DMS53 treated with DMSO at 0.1 percent for 48 hours (cell line): ENCODE data around the gene LSS.
"Not testable (repeated sequence)": the region's sequence is repeated elsewhere in the genome, so short reads cannot be mapped to it uniquely, and the experiment has no call there.

Source experiments
- DNase-seq: peaks from one replicate; lab custom pipeline; 2025; ENCODE audit not compliant: unreplicated experiment; lab: John Stamatoyannopoulos, UW

LSS gene

DNA sequence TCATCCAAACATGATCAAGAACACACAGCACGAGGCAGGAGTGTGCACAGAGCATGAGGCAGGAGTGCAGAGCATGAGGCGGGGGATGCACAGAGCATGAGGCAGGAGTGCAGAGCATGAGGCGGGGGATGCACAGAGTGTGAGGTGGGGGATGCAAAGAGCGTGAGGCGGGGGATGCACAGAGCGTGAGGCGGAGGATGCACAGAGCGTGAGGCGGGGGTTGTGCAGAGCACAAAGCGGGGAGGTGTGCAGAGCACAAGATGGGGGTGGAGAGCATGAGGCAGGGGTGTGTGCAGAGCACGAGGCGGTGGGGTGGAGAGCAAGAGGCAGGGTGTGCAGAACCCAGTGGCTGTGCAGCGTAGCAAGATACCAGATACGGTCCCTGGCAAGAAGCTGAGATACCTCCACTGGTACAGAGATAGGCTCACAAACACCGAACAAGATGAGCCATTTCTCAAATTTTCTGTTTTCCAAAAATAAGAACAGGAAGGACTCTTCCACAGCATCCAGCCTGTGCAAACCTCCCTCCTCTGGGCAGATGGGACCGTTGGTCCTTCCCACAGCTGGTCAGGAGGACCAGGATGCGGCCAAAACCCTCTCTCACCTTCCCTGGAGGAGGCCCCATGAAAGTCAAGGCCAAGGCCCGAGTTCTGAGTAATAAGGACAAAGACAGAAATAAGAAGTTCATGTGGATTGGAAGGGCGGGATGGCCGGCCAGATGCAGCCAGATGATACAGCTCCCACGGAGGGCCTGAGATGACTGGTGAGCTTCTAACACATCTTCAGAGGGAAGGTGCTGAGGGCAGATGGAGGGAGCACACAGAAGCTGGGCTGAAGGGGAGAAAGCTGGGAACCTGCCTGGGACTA is 56.3 kb downstream of the LSS start:
- no peak for DNase-seq

GRCh38 chr21:46171585-46171984 is 57.0 kb downstream of the LSS start:
- no peak for DNase-seq

- not testable (repeated sequence) for DNase-seq
These were observed 58.0 kb downstream of the LSS start for GRCh38 chr21:46170436-46171193.

GRCh38 chr21:46168659-46169386 is 59.8 kb downstream of the LSS start:
- no peak for DNase-seq

- no peak for DNase-seq
These were observed 60.3 kb downstream of the LSS start for GRCh38 chr21:46168238-46168637.

DNA sequence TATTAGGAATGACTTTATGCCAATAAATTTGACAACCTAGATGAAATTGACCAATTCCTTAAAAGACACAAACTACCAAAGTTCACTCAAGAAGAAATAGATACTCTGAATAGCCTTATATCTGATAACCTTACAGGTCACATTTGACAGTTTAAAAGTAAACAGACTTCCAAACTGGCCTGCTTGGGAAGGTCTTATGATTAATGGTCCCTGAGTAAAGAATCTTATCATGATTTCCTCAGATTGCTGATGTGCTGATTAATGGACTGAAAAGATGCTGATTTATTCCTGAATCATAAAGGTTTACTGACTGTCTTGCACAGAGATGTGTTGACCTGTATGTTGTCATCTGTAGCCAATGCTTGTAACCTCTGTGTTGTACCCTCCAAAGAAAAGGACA is 63.5 kb downstream of the LSS start:
- no peak for DNase-seq

- no peak for DNase-seq
These were observed 65.2 kb downstream of the LSS start for GRCh38 chr21:46163380-46163779.

DNA sequence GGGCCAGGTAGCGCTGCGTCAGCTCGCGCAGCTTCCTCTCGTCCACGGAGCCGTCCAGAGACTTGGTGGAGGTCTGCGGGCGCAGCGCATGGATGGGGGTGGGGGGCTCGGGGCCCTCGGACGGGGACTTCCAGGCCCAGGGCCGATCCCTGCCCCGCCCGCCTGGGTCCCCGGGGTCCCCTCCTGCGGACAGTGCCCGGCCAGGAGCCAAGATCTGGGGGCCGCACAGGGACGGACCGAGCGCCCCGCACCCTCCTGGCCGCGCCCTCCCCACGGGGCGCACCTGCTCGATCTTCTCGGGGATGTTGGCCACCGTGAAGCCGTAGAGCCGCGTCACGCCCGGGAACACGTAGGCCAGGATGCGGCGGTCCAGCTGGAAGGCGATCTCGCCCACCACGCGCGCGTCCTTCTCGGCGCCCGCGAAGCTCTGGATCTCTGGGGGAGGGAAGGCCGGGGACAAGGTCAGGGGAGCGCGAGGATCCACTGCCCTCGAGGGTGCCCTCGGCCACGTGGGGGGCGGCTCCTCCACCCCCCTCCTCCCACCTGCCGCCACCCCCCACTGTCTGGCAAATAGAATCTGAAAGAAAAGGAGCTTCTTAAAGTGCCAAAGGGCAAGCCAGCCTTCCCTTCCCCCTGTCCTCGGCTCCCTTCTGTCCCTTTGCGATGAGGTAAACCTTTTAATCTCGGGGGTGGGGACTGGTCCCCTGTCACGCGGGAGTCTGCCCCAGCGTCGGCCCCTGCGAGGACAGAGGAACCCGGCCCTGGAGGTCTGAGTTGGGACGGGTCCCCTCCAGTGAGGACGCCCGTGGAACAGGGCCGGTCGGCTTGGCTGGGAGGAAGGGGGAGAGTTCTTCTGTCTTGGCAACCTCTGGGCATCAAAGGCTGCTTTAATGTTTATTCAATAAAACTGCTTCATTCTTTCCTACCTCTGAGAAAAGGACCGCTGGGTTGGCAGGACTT is 66.7 kb downstream of the LSS start:
- DNase-seq: no peak

- DNase-seq: no peak
These were observed 67.5 kb downstream of the LSS start for GRCh38 chr21:46160907-46161632.

- DNase-seq: no peak
These were observed 68.0 kb downstream of the LSS start for GRCh38 chr21:46160657-46160906.

GRCh38 chr21:46159841-46160656 is 68.5 kb downstream of the LSS start:
- DNase-seq: no peak

DNA sequence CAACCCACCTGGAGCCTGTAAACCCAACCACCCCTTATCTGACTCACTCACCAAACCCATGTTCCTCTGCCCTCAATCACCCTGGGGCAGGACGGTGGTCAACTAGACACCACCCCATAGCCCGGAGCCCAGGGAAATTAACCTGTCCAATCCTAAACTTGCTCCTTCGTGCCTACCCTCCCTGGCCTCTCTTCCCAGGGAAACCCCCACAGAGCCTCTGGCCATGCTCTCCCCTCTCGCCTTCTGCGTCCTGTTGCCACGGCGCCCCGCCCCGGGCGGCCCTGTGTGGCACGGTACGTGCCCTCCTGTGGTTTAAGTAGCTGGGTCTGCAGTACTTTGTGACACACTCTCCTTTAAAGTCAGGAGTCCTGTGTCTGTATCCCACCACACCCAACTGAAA is 69.2 kb downstream of the LSS start:
- DNase-seq: no peak

GRCh38 chr21:46158666-46159300 is 69.8 kb downstream of the LSS start:
- no peak for DNase-seq

- DNase-seq: no peak
These were observed 70.6 kb downstream of the LSS start for GRCh38 chr21:46157987-46158451.

GRCh38 chr21:46157396-46157986 is 71.1 kb downstream of the LSS start:
- no peak for DNase-seq

DNA sequence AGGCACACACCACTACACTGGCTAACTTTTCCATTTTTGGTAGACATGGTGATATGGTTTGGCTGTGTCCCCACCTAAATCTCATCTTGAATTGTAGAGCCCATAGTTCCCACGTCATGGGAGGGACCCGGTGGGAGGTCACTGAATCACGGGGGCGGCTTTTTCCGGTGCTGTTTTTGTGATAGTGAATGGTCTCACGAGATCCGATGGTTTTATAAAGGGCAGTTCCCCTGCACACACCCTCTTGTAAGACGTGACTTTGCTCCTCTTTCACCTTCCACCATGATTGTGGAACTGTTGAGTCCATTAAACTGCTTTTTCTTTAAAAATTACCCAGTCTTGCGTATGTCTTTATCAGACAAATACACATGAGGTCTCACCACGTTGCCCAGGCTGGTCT is 71.9 kb downstream of the LSS start:
- DNase-seq: no peak

DNA sequence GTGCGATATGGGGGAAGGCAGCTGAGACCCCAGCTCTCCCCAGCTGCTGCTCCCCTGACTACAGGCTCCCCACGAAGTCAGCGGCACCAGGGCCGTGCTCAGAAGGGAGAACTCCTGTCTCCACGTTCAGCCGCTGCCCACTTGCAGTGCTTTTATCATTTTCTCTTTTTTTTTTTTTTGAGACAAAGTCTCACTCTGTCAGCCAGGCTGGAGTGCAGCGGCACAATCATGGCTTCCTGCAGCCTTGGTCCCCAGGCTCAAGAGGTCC is 72.3 kb downstream of the LSS start:
- DNase-seq: no peak

DNA sequence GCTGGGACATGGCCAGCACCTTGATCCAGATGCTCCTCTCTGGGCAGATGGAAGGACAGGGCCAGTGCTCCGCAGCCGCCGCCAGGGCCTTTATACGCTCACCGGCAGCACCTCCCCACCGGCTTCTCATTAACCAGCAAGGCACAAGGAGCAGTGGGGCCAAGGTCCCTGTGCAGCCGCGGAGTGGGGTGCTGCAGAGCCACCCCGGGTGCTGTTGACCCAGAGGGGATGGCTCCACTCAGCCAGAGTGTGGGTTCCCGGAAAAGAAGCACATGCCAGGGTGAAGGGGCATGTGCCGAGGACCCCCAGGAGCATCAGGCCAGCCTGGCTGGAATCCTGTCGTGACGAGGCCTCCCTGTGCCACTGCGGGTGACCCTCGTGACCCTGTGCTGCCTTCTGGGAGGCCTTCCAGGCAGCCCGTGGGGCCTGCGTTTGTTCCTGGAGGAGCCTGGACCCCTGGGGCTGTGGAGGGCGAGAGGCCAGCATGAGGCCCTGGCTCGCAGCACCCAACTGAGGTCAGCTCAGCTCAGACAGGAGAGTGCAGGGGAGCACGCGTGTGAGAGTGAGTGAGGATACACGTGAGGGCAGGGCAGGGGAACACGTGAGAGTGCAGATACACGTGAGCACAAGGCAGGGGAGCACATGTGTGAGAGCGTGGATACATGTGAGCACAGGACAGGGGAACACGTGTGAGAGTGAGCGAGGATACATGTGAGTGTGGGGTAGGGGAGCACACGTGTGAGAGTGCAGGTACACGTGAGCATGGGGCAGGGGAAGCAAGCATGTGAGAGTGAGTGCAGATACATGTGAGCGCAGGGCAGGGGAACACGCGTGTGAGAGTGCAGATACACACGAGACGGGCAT is 72.8 kb downstream of the LSS start, which contains the start of gene FTCD:
FTCD (minus strand) TSS at position 66 of the 864 bp plus-strand sequence; CDS start at position 10, 56 bp downstream.
- no peak for DNase-seq
